HCT116 (cell line): ENCODE measurements around the gene RNPEPL1.

Source experiments
- CTCF ChIP-seq, 3 experiments: fragments of 200-600 bp in 1 of 3; sonication (generic) in 1 of 3; IDR thresholded peaks in 2 of 3; conservative IDR thresholded peaks in 1 of 3; 2 replicates each; pipeline ENCODE4 v1.5.1; 2012 to 2017; ENCODE audit warnings: low read depth in 2 of 3, low read length in 2 of 3, antibody characterized with exemption in 1 of 3, borderline replicate concordance in 1 of 3, control low read depth in 1 of 3, mild to moderate bottlenecking in 1 of 3, mixed read lengths in 1 of 3, mixed run types in 1 of 3, moderate library complexity in 1 of 3; ENCODE audit not compliant: insufficient read depth in 1 of 3
- POLR2AphosphoS5 ChIP-seq: IDR thresholded peaks from 2 replicates; pipeline ENCODE4 v1.6.1; 2011; ENCODE audit warnings: mild to moderate bottlenecking, low read depth, low read length, moderate library complexity

- TF ChIP-seq POLR2AphosphoS5 (no peak), CTCF (IDR thresholded peaks at IDR 0.05 in 2 of 3, conservative IDR thresholded peaks at IDR 0.05 in 1 of 3; ENCODE audit: borderline replicate concordance in 1 of 3, insufficient read depth in 1 of 3, low read depth in 2 of 3, low read length in 2 of 3) (no peak)
These were observed 60.7 kb downstream of the RNPEPL1 start for GRCh38 chr2:240628808-240629618.
